Subcutaneous abdominal adipose tissue (tissue), 5 donors: ENCODE measurements around the gene TMEM163.

ENCODE experiments used
- H3K27ac ChIP-seq: one replicate; pipeline ENCODE4 v1.7.0; 2013; ENCODE audit warnings: low read depth, mild to moderate bottlenecking, inconsistent platforms, low read length, moderate library complexity
- H3K27me3 ChIP-seq, 5 donors: one replicate each; pipeline ENCODE4 v1.7.0; 2013; ENCODE audit warnings: low read length in 5 of 5, inconsistent platforms in 1 of 5; ENCODE audit not compliant: control insufficient read depth in 5 of 5, insufficient read depth in 4 of 5
- H3K36me3 ChIP-seq, 5 donors: one replicate each; pipeline ENCODE4 v1.7.0; 2013; ENCODE audit warnings: low read length in 5 of 5; ENCODE audit not compliant: control insufficient read depth in 5 of 5, insufficient read depth in 5 of 5
- H3K4me1 ChIP-seq, 5 donors: one replicate each; pipeline ENCODE4 v1.7.0; 2013; ENCODE audit warnings: low read length in 5 of 5, mild to moderate bottlenecking in 3 of 5, moderate library complexity in 1 of 5; ENCODE audit not compliant: control insufficient read depth in 5 of 5, insufficient read depth in 5 of 5
- H3K4me3 ChIP-seq, 5 donors: one replicate each; pipeline ENCODE4 v1.7.0; 2013; ENCODE audit warnings: low read length in 5 of 5, low read depth in 1 of 5
- H3K9ac ChIP-seq, 5 donors: one replicate each; pipeline ENCODE4 v1.7.0; 2013; ENCODE audit warnings: low read length in 5 of 5, mild to moderate bottlenecking in 4 of 5, moderate library complexity in 3 of 5
- H3K9me3 ChIP-seq, 5 donors: one replicate each; pipeline ENCODE4 v1.7.0; 2013; ENCODE audit warnings: low read length in 5 of 5; ENCODE audit not compliant: control insufficient read depth in 5 of 5
- donor health status: healthy.
- donor health status: healthy.
- donor health status: healthy.
- donor health status: healthy.
- donor health status: healthy.

The TMEM163 gene

GRCh38 chr2:134536296-134536695 is 182.5 kb downstream of the TMEM163 start:
- no peak overlapping the region for H3K9ac ChIP-seq
- H3K27ac ChIP-seq, result no peak overlapping the region
- no peaks in the 10 kb centered on the region for H3K27me3 ChIP-seq
- H3K36me3 ChIP-seq, result no peaks in the 10 kb centered on the region
- peaks cover 0 to 5% (median 0%) of the 10 kb centered on the region in 5 donors for H3K9me3 ChIP-seq
- peaks cover 0 to 3% (median 0%) of the 10 kb centered on the region in 5 donors for H3K4me1 ChIP-seq
- no peak overlapping the region for H3K4me3 ChIP-seq

- Histone ChIP-seq H3K4me1 (no peaks in the 10 kb centered on the region), H3K36me3 (no peaks in the 10 kb centered on the region), H3K4me3 (no peak overlapping the region), H3K9me3 (peaks cover 0 to 5% (median 0%) of the 10 kb centered on the region in 5 donors), H3K9ac (no peak overlapping the region), H3K27ac (no peak overlapping the region), H3K27me3 (no peaks in the 10 kb centered on the region)
Measured at GRCh38 chr2:134532537-134532936, 186.3 kb downstream of the TMEM163 start.

- H3K4me1 ChIP-seq, result no peaks in the 10 kb centered on the region
- H3K36me3 ChIP-seq, result no peaks in the 10 kb centered on the region
- H3K9ac ChIP-seq, result no peak overlapping the region
- no peaks in the 10 kb centered on the region for H3K27me3 ChIP-seq
- H3K4me3 ChIP-seq, result no peak overlapping the region
- no peaks in the 10 kb centered on the region for H3K9me3 ChIP-seq
- H3K27ac ChIP-seq, result no peak overlapping the region
Measured at GRCh38 chr2:134527381-134527780, 191.4 kb downstream of the TMEM163 start.

GRCh38 chr2:134522496-134523455 is 196.0 kb downstream of the TMEM163 start:
- Histone ChIP-seq H3K9ac (no peak overlapping the region), H3K27ac (no peak overlapping the region), H3K9me3 (no peaks in the 10 kb centered on the region), H3K27me3 (no peaks in the 10 kb centered on the region), H3K36me3 (no peaks in the 10 kb centered on the region), H3K4me3 (no peak overlapping the region), H3K4me1 (no peaks in the 10 kb centered on the region)

- H3K36me3 ChIP-seq, result no peaks in the 10 kb centered on the region
- H3K9me3 ChIP-seq, result no peaks in the 10 kb centered on the region
- H3K4me1 ChIP-seq, result no peaks in the 10 kb centered on the region
- H3K9ac ChIP-seq, result no peak overlapping the region
- H3K4me3 ChIP-seq, result no peak overlapping the region
- H3K27ac ChIP-seq, result no peak overlapping the region
- H3K27me3 ChIP-seq, result no peaks in the 10 kb centered on the region
Measured at GRCh38 chr2:134518101-134518500, 200.7 kb downstream of the TMEM163 start.

- Histone ChIP-seq H3K36me3 (no peaks in the 10 kb centered on the region), H3K4me3 (no peak overlapping the region), H3K9ac (no peak overlapping the region), H3K9me3 (no peaks in the 10 kb centered on the region), H3K27me3 (no peaks in the 10 kb centered on the region), H3K4me1 (no peaks in the 10 kb centered on the region), H3K27ac (no peak overlapping the region)
Measured at GRCh38 chr2:134515137-134515536, 203.7 kb downstream of the TMEM163 start.

GRCh38 chr2:134513465-134513804 is 205.4 kb downstream of the TMEM163 start:
- Histone ChIP-seq H3K4me3 (no peak overlapping the region), H3K9ac (no peak overlapping the region), H3K27me3 (no peaks in the 10 kb centered on the region), H3K36me3 (no peaks in the 10 kb centered on the region), H3K4me1 (no peaks in the 10 kb centered on the region), H3K27ac (no peak overlapping the region), H3K9me3 (no peaks in the 10 kb centered on the region)

GRCh38 chr2:134512734-134513464 is 205.9 kb downstream of the TMEM163 start:
- Histone ChIP-seq H3K9me3 (no peaks in the 10 kb centered on the region), H3K27me3 (no peaks in the 10 kb centered on the region), H3K9ac (no peak overlapping the region), H3K27ac (no peak overlapping the region), H3K4me1 (no peaks in the 10 kb centered on the region), H3K36me3 (no peaks in the 10 kb centered on the region), H3K4me3 (no peak overlapping the region)

- H3K36me3 ChIP-seq, result no peaks in the 10 kb centered on the region
- no peaks in the 10 kb centered on the region for H3K4me1 ChIP-seq
Measured at GRCh38 chr2:134508391-134508790, 210.4 kb downstream of the TMEM163 start.

GRCh38 chr2:134507697-134508096 is 211.1 kb downstream of the TMEM163 start:
- H3K9me3 ChIP-seq, result no peaks in the 10 kb centered on the region
- H3K27me3 ChIP-seq, result no peaks in the 10 kb centered on the region
- no peak overlapping the region for H3K4me3 ChIP-seq
- H3K27ac ChIP-seq, result no peak overlapping the region
- no peaks in the 10 kb centered on the region for H3K36me3 ChIP-seq
- H3K4me1 ChIP-seq, result no peaks in the 10 kb centered on the region
- no peak overlapping the region for H3K9ac ChIP-seq

More at GRCh38 chr2:134508391-134508790, 210.4 kb downstream of the TMEM163 start:
- Histone ChIP-seq H3K4me3 (no peak overlapping the region), H3K27ac (no peak overlapping the region), H3K9ac (no peak overlapping the region), H3K9me3 (no peaks in the 10 kb centered on the region), H3K27me3 (no peaks in the 10 kb centered on the region)
